ENCODE measurements around the gene NUDT11. TPM values are rescaled to one million over a fixed set of nuclear protein-coding genes. Genes with fewer than 3 reads are reported as not detected.

NUDT11 gene
- polyA plus RNA-seq (2012; rRNA removed) = 7.6 and 8.6 TPM in 2 replicates
- polyA plus RNA-seq (2012; cell fraction: cytosol; rRNA removed) = 10.6 and 11.4 TPM in 2 replicates
- 2.7 and 4.0 TPM in 2 replicates for polyA plus RNA-seq (2012; cell fraction: nucleus; rRNA removed)

DNA sequence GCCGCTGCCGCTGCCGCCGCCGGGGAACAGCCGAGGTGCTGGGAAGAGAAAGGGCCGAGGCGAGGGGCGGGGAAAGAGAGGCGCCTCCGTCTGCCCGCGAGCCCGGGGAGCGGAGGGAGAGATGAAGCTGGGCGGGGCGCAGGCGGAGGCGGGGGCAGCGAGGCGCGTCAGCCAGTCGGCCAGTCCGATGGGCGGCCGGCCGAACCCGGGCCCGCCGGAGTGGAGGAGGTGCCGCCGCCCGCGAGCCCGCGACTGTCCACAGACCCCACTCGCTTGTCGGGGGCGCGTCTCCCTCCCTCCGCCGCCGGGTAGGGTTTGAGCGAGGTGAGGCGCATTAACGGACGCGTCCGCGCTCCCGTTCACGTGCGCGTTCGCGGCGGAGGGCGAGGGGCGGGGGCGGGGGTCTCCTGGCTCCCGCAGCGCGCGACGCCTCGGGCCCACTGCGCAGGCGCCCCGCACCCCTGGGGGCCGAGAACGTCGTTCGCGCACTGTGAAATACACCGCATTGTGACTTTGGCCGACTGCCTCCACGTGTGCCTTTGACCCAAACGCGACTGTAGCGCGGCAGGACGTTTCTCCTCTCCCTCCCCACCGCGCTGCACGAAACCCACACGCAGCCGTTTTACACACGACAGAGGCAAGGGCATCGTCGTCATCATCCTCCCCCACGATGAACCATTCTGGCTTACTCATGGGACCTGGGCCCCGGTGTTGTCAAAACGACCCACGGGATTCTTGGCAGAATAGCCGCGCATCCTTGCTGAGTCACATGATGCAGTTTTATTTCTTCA lies at the start of gene NUDT11:
NUDT11 (minus strand) TSS at position 92 of the 791 bp plus-strand sequence. CDS start 148 bp downstream, outside the sequence.
- Histone ChIP-seq H3K4me1 (ENCODE audit: control insufficient read depth in 1 of 2, insufficient read depth in 2 of 2, low read depth in 1 of 2, low read length in 1 of 2) (no peaks in the 10 kb centered on the region; a peak in 1 of 4 replicates), H2AFZ (ENCODE audit: low read depth) (peak within 1 kb of the TSS; percentile 63), H3K4me3 (ENCODE audit: low read depth in 2 of 2, low read length in 1 of 2) (peak within 1 kb of the TSS; percentile 52 to 58), H3K27me3 (ENCODE audit: insufficient read depth) (no peaks in the 10 kb centered on the region), H3K36me3 (replicated peaks in 1 of 2; ENCODE audit: control insufficient read depth in 1 of 2, insufficient read depth in 2 of 2, low read length in 1 of 2) (peaks cover 0 to 3% of the 10 kb centered on the region in 2 experiments), H3K9me2 (no peaks in the 10 kb centered on the region), H4K20me1 (ENCODE audit: insufficient read depth) (no peaks in the 10 kb centered on the region), H3K79me2 (ENCODE audit: insufficient read depth) (peaks cover 15% of the 10 kb centered on the region), H3F3A (replicated peaks; ENCODE audit: insufficient read depth) (no peaks in the 10 kb centered on the region), H3K27ac (ENCODE audit: low read depth in 2 of 2, low read length in 1 of 2) (peak within 1 kb of the TSS in 1 of 2 experiments; percentile 53; a peak in 1 of 4 replicates), H3K9me3 (no peaks in the 10 kb centered on the region), H3K9ac (peak within 1 kb of the TSS; percentile 63), H3K4me2 (peak within 1 kb of the TSS; percentile 78)
- 42% methylated on average over 43 of the region's 96 CpGs for WGBS (ENCODE audit: low lambda C conversion rate)
- CTCF ChIA-PET = no interaction called here
- POLR2A ChIA-PET = no interaction called here
- peak; percentile 80 for DNase-seq
- TF ChIP-seq YY1 (IDR thresholded peaks at IDR 0.05; ENCODE audit: low read depth) (no peak), RFX5 (IDR thresholded peaks at IDR 0.05; ENCODE audit: low read length) (no peak), MXI1 (IDR thresholded peaks at IDR 0.05; ENCODE audit: low read depth, low read length) (peak; percentile 67; the same call in 1 of the 2 replicates), REST (IDR thresholded peaks at IDR 0.05; ENCODE audit: low read depth, low read length) (no peak), NRF1 (IDR thresholded peaks at IDR 0.05; ENCODE audit: low read depth, low read length) (peak; percentile 57; the same call in 1 of the 2 replicates)
- TF ChIP-seq, protein P1, sequence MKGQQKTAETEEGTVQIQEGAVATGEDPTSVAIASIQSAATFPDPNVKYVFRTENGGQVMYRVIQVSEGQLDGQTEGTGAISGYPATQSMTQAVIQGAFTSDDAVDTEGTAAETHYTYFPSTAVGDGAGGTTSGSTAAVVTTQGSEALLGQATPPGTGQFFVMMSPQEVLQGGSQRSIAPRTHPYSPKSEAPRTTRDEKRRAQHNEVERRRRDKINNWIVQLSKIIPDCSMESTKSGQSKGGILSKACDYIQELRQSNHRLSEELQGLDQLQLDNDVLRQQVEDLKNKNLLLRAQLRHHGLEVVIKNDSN (IDR thresholded peaks at IDR 0.05; ENCODE audit: borderline replicate concordance, low read depth) = peak; percentile 34; the same call in 1 of the 2 replicates
- TF ChIP-seq, protein P2, sequence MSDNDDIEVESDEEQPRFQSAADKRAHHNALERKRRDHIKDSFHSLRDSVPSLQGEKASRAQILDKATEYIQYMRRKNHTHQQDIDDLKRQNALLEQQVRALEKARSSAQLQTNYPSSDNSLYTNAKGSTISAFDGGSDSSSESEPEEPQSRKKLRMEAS (IDR thresholded peaks at IDR 0.05; ENCODE audit: low read depth) = 0 out of 2 replicates have a peak, but pooled peaks have one; percentile 44

GRCh38 chrX:51520393-51520792 lies 24.0 kb upstream of the NUDT11 start:
- ChIA-PET CTCF (interaction anchor here (0.8 kb wide), 1 partner anchor 11 kb away, joined by 3 read pairs; no protein-coding TSS in a partner anchor), POLR2A (no interaction called here)
- Histone ChIP-seq H3K27me3 (ENCODE audit: insufficient read depth) (no peaks in the 10 kb centered on the region), H4K20me1 (ENCODE audit: insufficient read depth) (no peaks in the 10 kb centered on the region), H3K4me3 (ENCODE audit: low read depth in 2 of 2, low read length in 1 of 2) (no peak overlapping the region), H3K9me2 (no peaks in the 10 kb centered on the region), H3K9ac (no peak overlapping the region), H3F3A (replicated peaks; ENCODE audit: insufficient read depth) (no peaks in the 10 kb centered on the region), H3K9me3 (no peaks in the 10 kb centered on the region), H3K4me2 (no peak overlapping the region), H3K27ac (ENCODE audit: low read depth in 2 of 2, low read length in 1 of 2) (no peak overlapping the region), H3K36me3 (replicated peaks in 1 of 2; ENCODE audit: control insufficient read depth in 1 of 2, insufficient read depth in 2 of 2, low read length in 1 of 2) (no peaks in the 10 kb centered on the region), H3K79me2 (ENCODE audit: insufficient read depth) (no peaks in the 10 kb centered on the region), H2AFZ (ENCODE audit: low read depth) (no peak overlapping the region), H3K4me1 (ENCODE audit: control insufficient read depth in 1 of 2, insufficient read depth in 2 of 2, low read depth in 1 of 2, low read length in 1 of 2) (no peaks in the 10 kb centered on the region)
- no peak for DNase-seq
- WGBS (ENCODE audit: low lambda C conversion rate) = 2% methylated on average over 2 of the region's 2 CpGs
- TF ChIP-seq SMC3 (IDR thresholded peaks at IDR 0.05; ENCODE audit: low read depth, low read length) = no peak
- no peak for TF ChIP-seq GATA2 (CRISPR knock-in tag; IDR thresholded peaks at IDR 0.05)
- no peak for TF ChIP-seq EP300 (IDR thresholded peaks at IDR 0.05; ENCODE audit: borderline replicate concordance in 1 of 2, low read depth in 1 of 2, low read length in 1 of 2)
- no peak for TF ChIP-seq TCF12 (IDR thresholded peaks at IDR 0.05)
- no peak for TF ChIP-seq MXI1 (IDR thresholded peaks at IDR 0.05; ENCODE audit: low read depth, low read length)
- TF ChIP-seq, protein P2 (IDR thresholded peaks at IDR 0.05; ENCODE audit: low read depth) = no peak
- TF ChIP-seq NFIC (IDR thresholded peaks at IDR 0.05; ENCODE audit: borderline replicate concordance) = no peak
- no peak for TF ChIP-seq POLR2AphosphoS5 (IDR thresholded peaks at IDR 0.05; ENCODE audit: low read depth, low read length)
- TF ChIP-seq, protein P1 (IDR thresholded peaks at IDR 0.05; ENCODE audit: borderline replicate concordance, low read depth) = no peak
- no peak for TF ChIP-seq MEF2A (IDR thresholded peaks at IDR 0.05; ENCODE audit: borderline replicate concordance, low read depth)
- no peak for TF ChIP-seq YY1 (IDR thresholded peaks at IDR 0.05; ENCODE audit: low read depth)
- TF ChIP-seq FOSL2 (IDR thresholded peaks at IDR 0.05; ENCODE audit: borderline replicate concordance, low read depth) = no peak
- TF ChIP-seq FOXJ3 (CRISPR knock-in tag; IDR thresholded peaks at IDR 0.05) = no peak
- TF ChIP-seq RAD21 (IDR thresholded peaks at IDR 0.05; ENCODE audit: low read length) = no peak
- TF ChIP-seq JUND (IDR thresholded peaks at IDR 0.05) = no peak
- TF ChIP-seq TEAD4 (IDR thresholded peaks at IDR 0.05; ENCODE audit: borderline replicate concordance, insufficient read depth) = no peak

Data from SK-N-SH (cell line).